Keratinocyte (primary cell): Measurements from ENCODE around the gene DNAH17. TPM values are rescaled to one million over a fixed set of nuclear protein-coding genes. Genes with fewer than 3 reads are reported as not detected.

Experiments used
- DNase-seq: peaks from one replicate; pipeline ENCODE4 v3.0.0-alpha.2; 2011; ENCODE audit warnings: low read depth, missing footprints, low spot score
- FAIRE-seq: peaks from 2 replicates; lab custom pipeline; 2011; peaks lifted over from hg19 to GRCh38; lab: Jason Lieb, UNC
- H2AFZ ChIP-seq: 2 replicates; pipeline ENCODE4 v1.6.0; 2012; ENCODE audit warnings: low read length, control low read depth, inconsistent platforms; ENCODE audit not compliant: control insufficient read depth
- H3K27ac ChIP-seq: 2 replicates; pipeline ENCODE4 v1.5.1; 2011; ENCODE audit warnings: low read length; ENCODE audit not compliant: control insufficient read depth, insufficient read depth
- H3K27me3 ChIP-seq: 3 replicates; pipeline ENCODE4 v1.6.0; 2011; ENCODE audit warnings: low read length; ENCODE audit not compliant: control insufficient read depth, insufficient read depth; ENCODE audit errors: extremely low read depth
- H3K36me3 ChIP-seq, 2 experiments: 2 replicates in 1 of 2; 3 replicates in 1 of 2; pipeline ENCODE4 v1.5.1; 2011; ENCODE audit warnings: low read length in 2 of 2, mild to moderate bottlenecking in 1 of 2; ENCODE audit not compliant: control insufficient read depth in 2 of 2, insufficient read depth in 2 of 2; ENCODE audit errors: extremely low read depth in 1 of 2
- H3K4me1 ChIP-seq: 3 replicates; pipeline ENCODE4 v1.5.1; 2011; ENCODE audit warnings: low read length; ENCODE audit not compliant: control insufficient read depth, insufficient read depth; ENCODE audit errors: extremely low read depth
- H3K4me2 ChIP-seq: 3 replicates; pipeline ENCODE4 v1.6.0; 2011; ENCODE audit warnings: low read depth, low read length; ENCODE audit not compliant: control insufficient read depth, insufficient read depth; ENCODE audit errors: extremely low read depth
- H3K4me3 ChIP-seq, 3 experiments: fragments of 200-600 bp in 1 of 3; sonication (generic) in 1 of 3; 2 replicates in 2 of 3; 3 replicates in 1 of 3; pipeline ENCODE4 v1.5.1; 2011 to 2016; ENCODE audit warnings: low read length in 3 of 3, mild to moderate bottlenecking in 3 of 3, control low read depth in 2 of 3, inconsistent platforms in 1 of 3, low read depth in 1 of 3, mixed read lengths in 1 of 3, mixed run types in 1 of 3, moderate library complexity in 1 of 3; ENCODE audit not compliant: control insufficient read depth in 2 of 3, insufficient read depth in 2 of 3; ENCODE audit errors: extremely low read depth in 1 of 3
- H3K79me2 ChIP-seq: 2 replicates; pipeline ENCODE4 v1.6.0; 2012; ENCODE audit warnings: low read length; ENCODE audit not compliant: control insufficient read depth, insufficient read depth
- H3K9ac ChIP-seq: 3 replicates; pipeline ENCODE4 v1.6.0; 2011; ENCODE audit warnings: low read length; ENCODE audit not compliant: control insufficient read depth, insufficient read depth; ENCODE audit errors: extremely low read depth
- H3K9me1 ChIP-seq: 3 replicates; pipeline ENCODE4 v1.6.0; 2011; ENCODE audit warnings: low read length; ENCODE audit not compliant: control insufficient read depth, insufficient read depth; ENCODE audit errors: extremely low read depth
- H3K9me3 ChIP-seq: 2 replicates; pipeline ENCODE4 v1.5.1; 2012; ENCODE audit warnings: low read depth, low read length; ENCODE audit not compliant: control insufficient read depth
- H4K20me1 ChIP-seq: 3 replicates; pipeline ENCODE4 v1.6.0; 2011; ENCODE audit warnings: low read length; ENCODE audit not compliant: control insufficient read depth, insufficient read depth; ENCODE audit errors: extremely low read depth
- CTCF ChIP-seq, 3 experiments: IDR thresholded peaks in 1 of 3; conservative IDR thresholded peaks in 1 of 3; optimal IDR thresholded peaks in 1 of 3; 2 replicates in 2 of 3; 3 replicates in 1 of 3; pipeline versions ENCODE3 to v1.5.1; 2011; ENCODE audit warnings: low read length in 3 of 3, mild to moderate bottlenecking in 3 of 3, moderate library complexity in 2 of 3, control low read depth in 1 of 3, inconsistent platforms in 1 of 3; ENCODE audit not compliant: insufficient read depth in 2 of 3; ENCODE audit errors: extremely low read depth in 1 of 3
- EZH2 ChIP-seq: IDR thresholded peaks from one replicate; pipeline ENCODE4 v1.6.1; 2012; ENCODE audit warnings: inconsistent platforms, mild to moderate bottlenecking, low read length, moderate library complexity
- dilution Hi-C: fragments of 300-500 bp; cut with MboI; formaldehyde crosslinking; loops from one replicate; pipeline ENCODE4 v1.7.0; 2020; ENCODE audit warnings: low sequenced_read_pairs; ENCODE audit not compliant: extremely low pct_ligation_motif_present
- polyA plus RNA-seq, 5 experiments: library from polyadenylated mRNA; depleted of rRNA in 3 of 5; stranded (reverse) in 3 of 5; stranded (forward) in 1 of 5; unstranded in 1 of 5; fragments of >200 nt; gene quantifications; 1 replicate in 1 of 5; 2 replicates in 3 of 5; 3 replicates in 1 of 5; pipeline versions ENCODE4 v1.2.1 to v1.2.3, GENCODE V29; 2011 to 2012; ENCODE audit warnings: missing spikeins in 2 of 5, low read depth in 1 of 5, low replicate concordance in 1 of 5

Gene DNAH17
- polyA plus RNA-seq, 1 donor (not counting 4 experiments of a cell fraction or from before 2014, with no cell fraction given), result 0.16 TPM

GRCh38 chr17:78556812-78557211 is 20.4 kb downstream of the DNAH17 start:
- H3K79me2 ChIP-seq, result no peaks in the 10 kb centered on the region
- H3K4me2 ChIP-seq, result peak overlapping the region; percentile 33
- no peak overlapping the region for H3K4me3 ChIP-seq
- H3K27ac ChIP-seq, result no peak overlapping the region
- no peaks in the 10 kb centered on the region for H4K20me1 ChIP-seq
- no peaks in the 10 kb centered on the region for H3K36me3 ChIP-seq
- peaks cover 4% of the 10 kb centered on the region for H3K27me3 ChIP-seq
- dilution Hi-C loops, result no loop called here
- no peaks in the 10 kb centered on the region for H3K9me1 ChIP-seq
- no peak for DNase-seq
- no peak overlapping the region for H3K9ac ChIP-seq
- H2AFZ ChIP-seq, result no peak overlapping the region
- peaks cover 20% of the 10 kb centered on the region for H3K4me1 ChIP-seq
- no peaks in the 10 kb centered on the region for H3K9me3 ChIP-seq
- FAIRE-seq, result no peak
- TF ChIP-seq EZH2 (no peak), CTCF (optimal IDR thresholded peaks at IDR 0.05 in 1 of 3, IDR thresholded peaks at IDR 0.05 in 1 of 3, conservative IDR thresholded peaks at IDR 0.05 in 1 of 3; ENCODE audit: extremely low read depth in 1 of 3, insufficient read depth in 2 of 3, low read length in 3 of 3) (no peak)

DNA sequence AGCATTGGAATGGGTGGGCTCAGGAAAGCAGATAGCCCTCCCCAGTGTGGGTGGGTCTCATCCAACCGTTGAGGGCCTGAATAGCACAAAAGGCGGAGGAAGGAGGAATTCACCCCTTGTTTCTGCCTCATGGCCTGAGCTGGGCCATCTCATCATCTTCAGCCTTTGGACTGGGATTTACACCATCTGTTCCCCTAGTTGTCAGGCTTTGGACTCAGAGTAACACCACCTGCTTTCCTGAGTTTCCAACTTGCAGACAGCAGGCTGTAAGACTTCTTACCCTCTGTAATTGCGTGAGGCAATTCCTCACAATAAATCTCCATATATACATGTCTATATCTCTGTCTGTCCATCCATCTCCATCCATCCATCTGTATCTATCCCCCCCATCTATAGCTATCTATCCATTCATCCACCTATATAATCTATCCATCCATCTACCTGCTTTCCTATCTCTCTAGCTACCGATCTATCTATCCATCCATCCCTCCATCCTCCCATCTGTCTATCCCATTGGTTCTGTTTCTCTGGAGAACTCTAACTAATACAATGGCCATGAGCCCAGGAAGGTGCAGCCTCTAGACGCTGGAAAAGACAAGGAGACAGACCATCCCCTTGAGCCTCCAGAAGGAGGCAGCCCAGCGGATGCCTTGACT is 21.3 kb downstream of the DNAH17 start:
- no peak overlapping the region for H3K27ac ChIP-seq
- no peak for TF ChIP-seq CTCF (optimal IDR thresholded peaks at IDR 0.05 in 1 of 3, IDR thresholded peaks at IDR 0.05 in 1 of 3, conservative IDR thresholded peaks at IDR 0.05 in 1 of 3; ENCODE audit: extremely low read depth in 1 of 3, insufficient read depth in 2 of 3, low read length in 3 of 3)
- TF ChIP-seq EZH2, result no peak
- H3K4me1 ChIP-seq, result peaks cover 20% of the 10 kb centered on the region

More for the DNA sequence above, 21.3 kb downstream of the DNAH17 start:
- H3K36me3 ChIP-seq, result no peaks in the 10 kb centered on the region
- peaks cover 4% of the 10 kb centered on the region for H3K27me3 ChIP-seq
- H3K9me3 ChIP-seq, result no peaks in the 10 kb centered on the region
- no peak for FAIRE-seq
- H3K4me3 ChIP-seq, result no peak overlapping the region
- no peak for DNase-seq
- no peaks in the 10 kb centered on the region for H3K9me1 ChIP-seq
- H2AFZ ChIP-seq, result no peak overlapping the region
- dilution Hi-C loops, result no loop called here
- no peaks in the 10 kb centered on the region for H3K79me2 ChIP-seq
- no peaks in the 10 kb centered on the region for H4K20me1 ChIP-seq
- no peak overlapping the region for H3K9ac ChIP-seq
- no peak overlapping the region for H3K4me2 ChIP-seq
